K562 (cell line): ENCODE measurements around the gene TMEM14C. TPM values are rescaled to one million over a fixed set of nuclear protein-coding genes. Genes with fewer than 3 reads are reported as not detected.

Experiments used
- AFF1 ChIP-seq, 2 experiments: fragments of 450-650 bp; IDR thresholded peaks; 2 replicates each; pipeline ENCODE4 v1.6.1; 2018; ENCODE audit warnings: mild to moderate bottlenecking in 2 of 2, low read depth in 1 of 2; ENCODE audit not compliant: partially characterized antibody in 2 of 2
- ARID2 ChIP-seq: fragments of 450-650 bp; IDR thresholded peaks from 2 replicates; pipeline ENCODE4 v1.6.1; 2017; ENCODE audit warnings: antibody characterized with exemption, mild to moderate bottlenecking
- CCAR2 ChIP-seq: fragments of 200-400 bp; formaldehyde crosslinking; IDR thresholded peaks from 2 replicates; pipeline ENCODE4 v1.6.1; 2017; ENCODE audit warnings: mild to moderate bottlenecking, low read depth, low read length
- CXXC5 ChIP-seq: fragments of 250-450 bp; sonication (Bioruptor Pico); IDR thresholded peaks from 2 replicates; pipeline ENCODE4 v1.8.0; 2022; ENCODE audit warnings: inconsistent platforms, mild to moderate bottlenecking, moderate library complexity
- E4F1 ChIP-seq: fragments of 250-450 bp; sonication (Bioruptor Pico); IDR thresholded peaks from 2 replicates; pipeline ENCODE4 v1.5.0; 2021; ENCODE audit warnings: mild to moderate bottlenecking, borderline replicate concordance
- FOXM1 ChIP-seq, 2 experiments: fragments of 450-650 bp in 1 of 2; sonication (generic) in 1 of 2; formaldehyde crosslinking in 1 of 2; IDR thresholded peaks; 2 replicates each; pipeline versions ENCODE4 v1.6.1 to v1.9.0; 2017 to 2022; ENCODE audit warnings: low read depth in 2 of 2, mild to moderate bottlenecking in 2 of 2, missing genetic modification reagents in 1 of 2, moderate library complexity in 1 of 2
- HDAC1 ChIP-seq, 2 experiments: fragments of 450-650 bp; IDR thresholded peaks; 2 replicates each; pipeline ENCODE4 v1.6.1; 2016 to 2017; ENCODE audit warnings: inconsistent platforms in 1 of 2, mild to moderate bottlenecking in 1 of 2, moderate library complexity in 1 of 2
- ILF3 ChIP-seq: fragments of 450-650 bp; IDR thresholded peaks from 2 replicates; pipeline ENCODE4 v1.6.1; 2018; ENCODE audit warnings: antibody characterized with exemption, mild to moderate bottlenecking, moderate library complexity, borderline replicate concordance
- NFYB ChIP-seq: IDR thresholded peaks from 2 replicates; pipeline ENCODE4 v1.6.1; 2011; ENCODE audit warnings: mild to moderate bottlenecking, moderate library complexity; ENCODE audit not compliant: insufficient read length; ENCODE audit errors: extremely low read depth
- PREB ChIP-seq: sonication (generic); formaldehyde crosslinking; IDR thresholded peaks from 2 replicates; pipeline ENCODE4 v1.8.1; 2023; ENCODE audit warnings: mild to moderate bottlenecking, missing genetic modification reagents
- PTBP1 ChIP-seq: fragments of 200-400 bp; formaldehyde crosslinking; IDR thresholded peaks from 2 replicates; pipeline ENCODE4 v1.6.1; 2017; ENCODE audit warnings: low read depth, low read length
- TCF15 ChIP-seq: fragments of 250-450 bp; sonication (Bioruptor Pico); IDR thresholded peaks from 2 replicates; pipeline ENCODE4 v1.8.0; 2022; ENCODE audit warnings: moderate library complexity, mild to moderate bottlenecking, inconsistent platforms
- XRCC5 ChIP-seq: fragments of 200-400 bp; formaldehyde crosslinking; IDR thresholded peaks from 2 replicates; pipeline ENCODE4 v1.6.1; 2017; ENCODE audit warnings: low read depth, mild to moderate bottlenecking, low read length
- ZFPM2 ChIP-seq: fragments of 250-450 bp; sonication (Bioruptor Pico); IDR thresholded peaks from 2 replicates; pipeline ENCODE4 v1.5.1; 2022; ENCODE audit warnings: mild to moderate bottlenecking
- ZNF12 ChIP-seq: sonication (generic); formaldehyde crosslinking; IDR thresholded peaks from 2 replicates; pipeline ENCODE4 v1.4.0; 2020; ENCODE audit warnings: mild to moderate bottlenecking, missing genetic modification reagents
- ZNF655 ChIP-seq: fragments of 250-450 bp; sonication (Bioruptor Pico); IDR thresholded peaks from 2 replicates; pipeline ENCODE4 v1.5.0; 2021
- ZNF699 ChIP-seq: fragments of 250-450 bp; sonication (Bioruptor Pico); IDR thresholded peaks from 2 replicates; pipeline ENCODE4 v1.8.0; 2021; ENCODE audit warnings: mild to moderate bottlenecking, moderate library complexity; ENCODE audit not compliant: insufficient replicate concordance
- polyA plus RNA-seq, 8 experiments: library from polyadenylated mRNA; depleted of rRNA in 4 of 8; stranded (reverse) in 5 of 8; unstranded in 3 of 8; fragments of >200 nt; fragmentation: Nextera tagmentation in 2 of 8; fragmentation: Illumina TruSeq in 1 of 8; extraction: Ambion mirVana in 2 of 8; extraction: Trizol in 1 of 8; gene quantifications; 2 replicates each; pipeline versions ENCODE4 v1.2.1 to v1.2.3, GENCODE V29; 2011 to 2014; ENCODE audit warnings: inconsistent platforms in 1 of 8, missing spikeins in 1 of 8
- total RNA-seq, 7 experiments: library from RNA; depleted of rRNA in 6 of 7; stranded (reverse); fragments of >200 nt in 6 of 7; fragmentation: Illumina TruSeq in 2 of 7; extraction: Trizol in 2 of 7; gene quantifications; 2 replicates each; pipeline versions ENCODE4 v1.2.1 to v1.2.3, GENCODE V29; 2011 to 2021; ENCODE audit warnings: low replicate concordance in 1 of 7

The TMEM14C gene
- total and polyA plus RNA-seq, 9 of the 15 experiments (the other 6 are each of a cell fraction or from before 2014, with no cell fraction given), result 151 to 496 (median 263) TPM

GRCh38 chr6:10694302-10695085, 28.4 kb upstream of the TMEM14C start, which contains the start of the genes C6orf52 and PAK1IP1 (continued):
- TF ChIP-seq E4F1 (CRISPR knock-in tag) (no peak), TCF15 (no peak), ZFPM2 (CRISPR knock-in tag) (no peak), PREB (no peak), FOXM1 (IDR thresholded peaks at IDR 0.05; ENCODE audit: low read depth) (0 out of 2 replicates have a peak, but pooled peaks have one; percentile 44), FOXM1 (CRISPR knock-in tag; IDR thresholded peaks at IDR 0.05; ENCODE audit: low read depth) (peak; percentile 89; the same call in 1 of the 2 replicates), ZNF699 (CRISPR knock-in tag) (no peak), ZNF12 (CRISPR knock-in tag) (peak; percentile 86; the same call in 1 of the 2 replicates), PTBP1 (no peak), HDAC1 (IDR thresholded peaks at IDR 0.05) (peak in 1 of 2 experiments; percentile 98; a peak in 2 of 4 replicates), CXXC5 (CRISPR knock-in tag) (peak; percentile 95), XRCC5 (peak; percentile 96), ILF3 (no peak), ZNF655 (CRISPR knock-in tag) (no peak), AFF1 (IDR thresholded peaks at IDR 0.05; ENCODE audit: low read depth in 1 of 2, partially characterized antibody in 2 of 2) (peak in 1 of 2 experiments; percentile 92), CCAR2 (no peak), NFYB (no peak), ARID2 (no peak)
